ENCODE data around the gene SASH1. TPM values are rescaled to one million over a fixed set of nuclear protein-coding genes. Genes with fewer than 3 reads are reported as not detected.

Gene SASH1
- total RNA-seq = 3.0 and 4.4 TPM in 2 replicates

DNA sequence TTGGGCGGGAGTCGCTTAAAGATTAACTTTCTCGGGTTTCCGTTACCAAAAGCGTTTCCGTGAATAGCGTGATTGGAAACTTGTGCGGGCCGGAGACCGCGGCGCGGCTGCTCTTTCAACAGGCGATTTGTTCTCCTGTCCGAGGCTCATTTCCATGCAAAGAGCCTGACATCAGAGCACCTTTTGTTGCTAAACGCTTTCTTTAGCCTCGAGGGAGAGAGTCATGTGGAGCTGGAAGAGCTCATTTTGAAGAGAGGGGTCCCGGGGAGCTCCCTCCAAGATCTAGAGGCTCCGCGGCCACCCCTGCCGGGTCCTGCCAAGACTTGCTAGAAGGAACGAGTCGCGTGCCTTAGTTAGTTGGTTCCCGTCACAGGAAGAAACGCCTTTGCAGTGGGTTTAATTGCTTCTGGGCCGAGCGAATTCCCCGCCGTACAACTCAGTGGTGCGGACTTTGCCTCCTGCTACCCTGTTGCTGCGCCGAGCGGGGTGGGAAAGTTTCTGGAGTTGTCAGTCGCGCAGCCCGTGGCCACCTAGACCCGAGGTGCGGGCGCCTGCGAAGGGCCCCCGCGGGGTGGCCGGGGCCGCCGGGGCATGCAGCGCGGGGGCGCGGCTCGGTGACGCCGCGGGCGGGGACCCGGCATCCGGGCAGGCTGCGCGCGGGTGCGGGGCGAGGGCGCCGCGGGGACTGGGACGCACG is at the start of gene SASH1:
TSS of gene SASH1 (plus strand) at position 489 of the 697 bp plus-strand sequence. CDS start 230 bp downstream, outside the sequence.

All from hair follicular keratinocyte (primary cell).